ENCODE results near the gene TRIP10.
"Not testable (repeated sequence)": the region's sequence is repeated elsewhere in the genome, so short reads cannot be mapped to it uniquely, and the experiment has no call there.

Gene TRIP10

DNA sequence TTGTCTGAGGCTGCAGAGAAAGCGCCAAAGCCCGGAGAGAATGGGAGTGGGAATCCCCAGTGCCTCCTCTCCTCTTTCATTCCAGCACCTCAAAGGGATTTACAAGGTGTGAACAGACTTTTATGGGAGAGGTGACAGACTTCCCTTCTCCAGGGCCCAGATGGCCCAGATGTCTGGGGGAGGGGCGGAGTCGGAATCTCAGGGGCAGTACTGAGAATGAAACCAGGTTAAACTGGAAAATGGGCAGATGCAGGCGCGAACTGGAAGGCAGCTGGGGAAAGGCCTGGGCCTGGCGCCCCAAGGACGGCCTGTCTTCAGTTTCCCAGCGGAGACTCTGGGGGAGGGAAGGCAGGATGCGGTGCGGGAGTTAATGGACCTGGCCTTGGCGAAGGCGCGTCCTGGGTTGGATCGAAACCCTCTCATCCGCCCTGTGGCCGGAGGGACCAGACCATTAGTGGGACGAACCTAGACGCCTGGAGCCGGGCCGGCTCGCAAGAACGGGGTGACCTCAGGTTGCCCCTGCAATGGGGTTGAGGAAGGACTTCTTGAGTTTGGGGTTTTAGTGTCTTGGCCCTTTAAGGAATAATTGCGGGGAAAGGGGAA, 592 bp upstream of the TRIP10 start:
- peaks cover 32% of the 10 kb centered on the region for H3K4me1 Mint-ChIP-seq (ENCODE audit: low read depth)
- peak overlapping the region; percentile 97 for H3K27ac Mint-ChIP-seq
- no peaks in the 10 kb centered on the region for H3K9me3 Mint-ChIP-seq (ENCODE audit: low read depth)
- H3K27me3 Mint-ChIP-seq: no peaks in the 10 kb centered on the region
- H3K36me3 Mint-ChIP-seq: peaks cover 2% of the 10 kb centered on the region
- peak overlapping the region; percentile 97 for H3K4me3 Mint-ChIP-seq

DNA sequence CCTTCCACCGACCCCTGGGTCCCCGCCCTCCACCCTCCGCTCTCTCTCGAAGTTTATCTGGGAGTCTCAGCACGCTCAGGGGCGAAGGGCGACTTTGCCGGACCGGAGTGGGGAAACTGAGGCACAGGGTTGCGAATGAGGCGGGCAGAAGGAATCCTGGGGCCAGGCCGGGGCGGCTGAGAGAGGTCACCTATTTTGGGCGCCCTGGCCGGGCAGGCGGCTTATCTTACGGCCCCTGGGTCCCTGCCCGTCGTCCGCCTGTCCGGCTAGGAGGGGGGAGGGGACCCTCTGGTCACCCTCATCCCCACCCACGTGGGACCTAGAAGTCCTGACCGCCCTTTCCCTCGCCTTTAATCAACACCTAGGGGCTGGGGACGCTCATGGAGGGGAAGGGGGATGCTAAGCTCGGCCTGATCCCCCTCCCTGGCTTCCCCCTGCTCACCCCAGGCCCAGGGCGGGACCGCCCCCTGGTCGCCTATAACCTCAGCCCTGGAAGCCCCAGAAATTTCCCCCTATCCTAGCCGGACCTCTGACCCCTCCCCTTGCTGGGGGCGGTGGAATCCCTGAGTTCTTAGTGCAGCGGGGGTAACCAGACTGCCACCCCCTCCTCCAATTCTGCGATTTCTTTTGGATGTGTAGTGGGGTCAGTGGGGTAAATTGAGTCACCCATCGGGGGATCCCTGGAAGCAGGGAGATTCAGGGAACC, 556 bp downstream of the TRIP10 start:
- Mint-ChIP-seq H3K9me3 (ENCODE audit: low read depth) (no peaks in the 10 kb centered on the region), H3K4me1 (ENCODE audit: low read depth) (peaks cover 32% of the 10 kb centered on the region), H3K27ac (no peak overlapping the region), H3K36me3 (peaks cover 2% of the 10 kb centered on the region), H3K4me3 (peak overlapping the region; percentile 85), H3K27me3 (no peaks in the 10 kb centered on the region)

DNA sequence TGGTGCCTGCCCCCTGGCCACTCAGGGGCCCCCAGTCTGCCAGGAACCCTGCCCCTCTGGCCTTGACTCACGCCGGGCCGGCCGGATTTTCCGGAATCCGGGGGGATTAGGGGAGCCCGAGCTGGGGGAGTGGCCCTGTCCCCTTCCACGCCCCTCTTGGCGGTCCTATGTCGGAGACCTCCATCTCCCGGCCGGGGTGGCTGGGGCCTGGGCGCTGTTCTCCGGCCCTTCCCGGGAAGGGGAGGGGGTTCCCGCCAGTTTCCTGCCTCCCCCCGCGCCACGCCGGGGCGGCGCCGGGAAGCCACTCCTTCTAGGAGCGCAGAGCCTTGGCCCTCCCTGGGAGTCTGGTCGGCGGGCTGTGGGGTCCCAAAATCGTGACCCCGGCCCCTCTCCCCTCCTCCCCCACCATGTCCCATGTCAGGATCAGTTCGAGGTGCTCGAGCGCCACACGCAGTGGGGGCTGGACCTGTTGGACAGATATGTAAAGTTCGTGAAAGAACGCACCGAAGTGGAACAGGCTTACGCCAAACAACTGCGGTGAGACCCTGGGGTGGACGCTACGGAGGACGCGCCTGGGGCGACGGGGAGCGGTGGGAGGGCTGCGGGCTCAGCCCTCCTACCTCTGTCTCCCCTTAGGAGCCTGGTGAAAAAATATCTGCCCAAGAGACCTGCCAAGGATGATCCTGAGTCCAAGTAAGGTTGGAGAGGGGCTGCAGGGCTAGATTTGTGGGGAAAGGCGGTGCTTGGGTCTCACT, 1.3 kb downstream of the TRIP10 start:
- H3K36me3 Mint-ChIP-seq: peaks cover 2% of the 10 kb centered on the region
- no peak overlapping the region for H3K27ac Mint-ChIP-seq
- peak overlapping the region; percentile 85 for H3K4me3 Mint-ChIP-seq
- H3K9me3 Mint-ChIP-seq (ENCODE audit: low read depth): no peaks in the 10 kb centered on the region
- no peaks in the 10 kb centered on the region for H3K27me3 Mint-ChIP-seq
- H3K4me1 Mint-ChIP-seq (ENCODE audit: low read depth): peaks cover 31% of the 10 kb centered on the region

DNA sequence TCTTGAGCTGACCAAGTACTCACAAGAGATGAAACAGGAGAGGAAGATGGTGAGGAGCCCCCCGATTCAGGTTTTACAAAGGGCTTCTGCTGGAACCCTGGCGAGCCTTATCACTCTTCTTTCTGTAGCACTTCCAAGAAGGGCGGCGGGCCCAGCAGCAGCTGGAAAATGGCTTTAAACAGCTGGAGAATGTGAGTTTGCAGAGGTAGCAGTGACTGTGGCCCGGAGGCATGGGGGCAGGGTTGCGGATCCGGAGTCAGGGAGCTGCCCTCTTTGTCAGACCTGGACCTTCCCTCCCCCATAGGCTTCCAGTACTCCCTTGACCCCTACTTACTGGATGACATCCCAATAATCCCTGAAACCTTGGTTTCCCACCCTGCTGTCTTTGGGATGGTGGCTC, 3.6 kb downstream of the TRIP10 start:
- H3K9me3 Mint-ChIP-seq (ENCODE audit: low read depth): no peaks in the 10 kb centered on the region
- peaks cover 20% of the 10 kb centered on the region for H3K4me1 Mint-ChIP-seq (ENCODE audit: low read depth)
- no peaks in the 10 kb centered on the region for H3K27me3 Mint-ChIP-seq
- H3K4me3 Mint-ChIP-seq: no peak overlapping the region
- peaks cover 2% of the 10 kb centered on the region for H3K36me3 Mint-ChIP-seq
- H3K27ac Mint-ChIP-seq: no peak overlapping the region

DNA sequence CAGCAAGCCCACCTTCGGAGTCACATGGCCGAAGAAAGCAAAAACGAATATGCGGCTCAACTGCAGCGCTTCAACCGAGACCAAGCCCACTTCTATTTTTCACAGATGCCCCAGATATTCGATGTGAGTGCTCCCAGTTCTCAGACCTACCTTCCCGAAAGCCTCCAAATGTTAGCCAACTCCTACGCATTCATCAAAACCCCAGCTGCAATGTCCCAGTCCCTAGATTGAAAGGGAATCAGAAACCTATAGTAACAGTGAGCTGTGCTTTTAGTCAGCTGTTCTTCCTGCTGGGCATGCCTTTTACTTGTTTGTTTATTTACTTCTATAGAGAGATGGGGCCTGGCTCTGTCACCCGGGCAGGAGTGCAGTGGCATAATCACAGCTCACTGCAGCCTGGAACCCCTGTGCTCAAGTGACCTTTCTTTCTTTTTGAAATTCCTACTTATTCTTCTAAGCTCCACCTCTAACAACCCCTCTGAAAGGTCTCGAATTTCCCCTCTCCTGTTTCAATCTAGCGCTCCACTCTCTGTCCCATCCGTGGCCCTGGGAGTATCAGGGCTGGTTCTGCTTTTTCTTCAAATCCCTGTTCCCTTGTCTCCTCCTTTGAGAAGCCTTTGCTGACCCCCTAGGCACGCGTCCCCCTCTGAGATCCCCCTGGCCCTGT, 4.4 kb downstream of the TRIP10 start:
- H3K27ac Mint-ChIP-seq: peak overlapping the region; percentile 34
- no peaks in the 10 kb centered on the region for H3K9me3 Mint-ChIP-seq (ENCODE audit: low read depth)
- H3K27me3 Mint-ChIP-seq: no peaks in the 10 kb centered on the region
- peaks cover 12% of the 10 kb centered on the region for H3K4me1 Mint-ChIP-seq (ENCODE audit: low read depth)
- peaks cover 2% of the 10 kb centered on the region for H3K36me3 Mint-ChIP-seq
- H3K4me3 Mint-ChIP-seq: no peak overlapping the region

DNA sequence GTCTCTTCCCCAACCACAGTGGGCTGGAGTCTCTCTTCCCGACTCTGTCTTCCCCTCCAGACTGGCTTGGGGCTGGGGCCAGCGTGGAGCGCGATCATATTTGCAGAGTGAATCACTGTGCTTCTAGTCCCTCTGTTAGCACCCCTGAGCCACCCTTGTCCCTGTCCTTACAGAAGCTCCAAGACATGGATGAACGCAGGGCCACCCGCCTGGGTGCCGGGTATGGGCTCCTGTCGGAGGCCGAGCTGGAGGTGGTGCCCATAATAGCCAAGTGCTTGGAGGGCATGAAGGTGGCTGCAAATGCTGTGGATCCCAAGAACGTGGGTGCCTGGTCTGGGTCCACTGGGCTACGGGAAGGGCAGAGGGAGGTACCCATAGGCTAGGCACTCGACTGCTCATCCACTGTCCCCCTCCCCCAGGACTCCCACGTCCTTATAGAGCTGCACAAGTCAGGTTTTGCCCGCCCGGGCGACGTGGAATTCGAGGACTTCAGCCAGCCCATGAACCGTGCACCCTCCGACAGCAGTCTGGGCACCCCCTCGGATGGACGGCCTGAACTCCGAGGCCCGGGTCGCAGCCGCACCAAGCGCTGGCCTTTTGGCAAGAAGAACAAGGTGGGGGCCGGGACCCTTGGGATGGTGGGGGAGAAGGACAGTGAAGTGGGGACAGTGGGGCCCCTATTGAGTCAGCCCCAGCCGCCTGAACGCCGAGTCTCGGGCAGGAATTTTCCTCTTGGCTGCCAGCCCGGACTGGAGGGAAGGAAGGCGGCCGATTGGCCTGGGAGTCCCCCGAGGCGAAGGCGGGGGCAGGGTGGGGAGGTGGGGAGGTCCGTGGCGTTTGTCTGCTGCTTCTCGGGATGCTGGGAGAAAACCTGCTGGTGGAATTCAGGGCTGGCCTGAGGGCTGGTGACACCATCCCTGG, 5.2 kb downstream of the TRIP10 start:
- Mint-ChIP-seq H3K36me3 (peaks cover 2% of the 10 kb centered on the region), H3K27ac (peak overlapping the region; percentile 34), H3K4me3 (no peak overlapping the region), H3K9me3 (ENCODE audit: low read depth) (no peaks in the 10 kb centered on the region), H3K4me1 (ENCODE audit: low read depth) (peaks cover 7% of the 10 kb centered on the region), H3K27me3 (no peaks in the 10 kb centered on the region)

DNA sequence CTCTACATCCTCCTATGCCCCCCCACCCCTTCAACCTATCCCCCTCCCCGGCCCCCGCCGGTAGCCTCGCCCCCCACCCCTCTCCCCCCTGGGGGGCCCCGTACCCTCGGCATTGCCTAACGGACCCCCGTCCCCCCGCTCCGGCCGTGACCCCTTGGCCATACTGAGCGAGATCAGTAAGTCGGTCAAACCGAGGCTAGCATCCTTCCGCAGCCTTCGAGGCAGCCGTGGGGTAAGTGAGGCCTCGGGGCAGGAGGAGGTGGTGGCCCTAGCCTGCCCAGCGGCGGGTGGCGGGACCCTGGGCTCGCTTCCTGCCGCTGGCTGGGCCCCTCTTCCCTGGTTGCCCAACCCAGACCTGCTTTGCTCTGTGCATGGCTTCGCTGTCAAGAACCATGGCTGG, 6.5 kb downstream of the TRIP10 start:
- Mint-ChIP-seq H3K4me3 (no peak overlapping the region), H3K9me3 (ENCODE audit: low read depth) (no peaks in the 10 kb centered on the region), H3K36me3 (peaks cover 2% of the 10 kb centered on the region)

DNA sequence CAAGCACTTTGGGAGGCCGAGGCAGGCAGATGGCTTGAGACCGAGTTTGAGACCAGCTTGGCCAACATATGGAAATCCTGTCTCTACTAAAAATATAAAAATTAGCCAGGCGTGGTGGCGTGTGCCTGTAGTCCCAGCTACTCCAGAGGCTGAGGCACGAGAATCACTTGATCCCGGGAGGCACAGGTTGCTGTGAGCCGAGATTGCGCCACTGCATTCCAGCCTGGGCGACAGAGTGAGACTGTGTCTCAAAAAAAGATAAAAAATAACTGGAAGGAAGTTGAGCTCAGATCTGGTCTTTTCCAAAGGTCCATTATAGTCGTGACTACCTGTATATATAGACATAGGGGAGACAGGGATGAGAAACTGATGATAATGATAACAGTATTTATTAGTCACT, 9.1 kb downstream of the TRIP10 start:
- not testable (repeated sequence) for H3K9me3 Mint-ChIP-seq (ENCODE audit: low read depth); H3K27ac Mint-ChIP-seq; H3K4me3 Mint-ChIP-seq; H3K36me3 Mint-ChIP-seq; H3K27me3 Mint-ChIP-seq; H3K4me1 Mint-ChIP-seq (ENCODE audit: low read depth)

More for the DNA sequence above, 6.5 kb downstream of the TRIP10 start:
- H3K4me1 Mint-ChIP-seq (ENCODE audit: low read depth): peaks cover 5% of the 10 kb centered on the region
- no peak overlapping the region for H3K27ac Mint-ChIP-seq
- no peaks in the 10 kb centered on the region for H3K27me3 Mint-ChIP-seq

DNA sequence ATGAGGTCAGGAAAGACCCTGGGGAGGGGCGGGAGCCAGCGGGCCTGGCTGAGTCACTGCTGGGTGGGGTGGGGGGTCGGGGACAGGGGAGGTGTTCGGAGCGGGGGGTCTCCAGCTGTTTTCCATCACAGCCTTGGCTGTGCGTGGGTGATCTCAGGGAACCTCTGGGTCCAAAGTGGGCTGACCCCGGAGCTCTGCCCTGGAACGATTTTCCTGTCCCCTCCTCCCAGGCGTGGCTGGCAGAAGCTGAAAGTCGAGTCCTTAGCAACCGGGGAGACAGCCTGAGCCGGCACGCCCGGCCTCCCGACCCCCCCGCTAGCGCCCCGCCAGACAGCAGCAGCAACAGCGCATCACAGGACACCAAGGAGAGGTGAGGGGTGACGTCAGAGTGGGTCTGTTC, 10.6 kb downstream of the TRIP10 start:
- Mint-ChIP-seq H3K9me3 (ENCODE audit: low read depth) (no peaks in the 10 kb centered on the region), H3K27me3 (no peaks in the 10 kb centered on the region), H3K4me3 (no peak overlapping the region), H3K27ac (no peak overlapping the region), H3K4me1 (ENCODE audit: low read depth) (peaks cover 7% of the 10 kb centered on the region), H3K36me3 (no peaks in the 10 kb centered on the region)

DNA sequence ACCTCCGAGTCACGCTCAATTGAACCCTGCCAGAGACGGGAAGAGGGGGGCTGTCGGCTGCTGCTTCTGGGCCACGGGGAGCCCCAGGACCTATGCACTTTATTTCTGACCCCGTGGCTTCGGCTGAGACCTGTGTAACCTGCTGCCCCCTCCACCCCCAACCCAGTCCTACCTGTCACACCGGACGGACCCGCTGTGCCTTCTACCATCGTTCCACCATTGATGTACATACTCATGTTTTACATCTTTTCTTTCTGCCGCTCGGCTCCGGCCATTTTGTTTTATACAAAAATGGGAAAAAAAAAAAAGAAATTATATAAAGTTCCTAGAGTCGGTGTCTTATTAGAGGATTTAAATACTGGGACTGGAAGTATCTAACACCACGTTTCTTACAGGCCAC, 11.7 kb downstream of the TRIP10 start:
- Mint-ChIP-seq H3K36me3 (no peaks in the 10 kb centered on the region), H3K9me3 (ENCODE audit: low read depth) (no peaks in the 10 kb centered on the region), H3K4me3 (no peak overlapping the region), H3K27ac (peak overlapping the region; percentile 28), H3K4me1 (ENCODE audit: low read depth) (peaks cover 7% of the 10 kb centered on the region), H3K27me3 (no peaks in the 10 kb centered on the region)

DNA sequence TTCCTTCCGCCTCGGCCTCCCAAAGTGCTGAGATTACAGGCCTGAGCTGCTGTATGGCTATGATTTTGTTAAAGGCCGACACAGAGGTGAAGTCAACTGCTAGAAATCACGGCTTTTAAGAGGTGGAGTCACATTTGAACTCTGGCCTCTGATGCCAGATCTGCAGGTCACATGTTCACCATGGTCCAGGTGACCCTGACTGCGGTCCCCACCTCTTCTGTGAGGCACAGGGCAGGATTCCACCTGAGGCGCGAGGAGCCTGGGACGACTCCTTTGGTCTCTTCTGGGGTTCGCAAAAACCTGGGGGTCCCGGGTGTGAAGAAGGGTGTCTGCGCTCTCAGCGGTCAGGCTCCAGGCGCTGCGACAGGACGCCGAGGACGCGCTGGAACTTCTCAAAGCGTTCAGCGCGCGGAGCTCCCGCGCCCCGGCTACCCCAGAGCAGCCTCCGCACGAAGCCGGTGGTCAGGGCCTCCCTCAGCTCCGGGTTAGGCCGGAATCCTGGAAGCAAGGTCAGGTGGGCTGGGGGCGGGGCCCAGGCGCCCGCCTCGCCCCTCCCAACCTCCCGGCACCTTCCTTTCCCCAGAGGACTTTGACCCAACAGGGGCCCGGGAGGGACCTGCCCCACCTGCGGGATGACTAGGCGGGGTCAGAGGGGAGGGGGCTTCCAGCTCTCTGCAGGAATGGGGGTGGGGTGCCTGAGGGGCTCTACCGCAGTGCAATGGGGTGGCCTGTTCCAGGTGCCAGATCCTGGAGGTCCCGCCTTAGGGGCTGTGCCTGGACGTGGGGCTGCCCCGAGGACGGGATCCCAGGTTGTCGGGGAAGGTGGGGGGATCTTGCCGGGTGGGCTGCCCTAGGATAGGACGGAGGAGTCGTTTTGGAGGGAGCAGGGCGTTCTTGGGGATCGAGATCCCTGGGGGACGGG, 13.0 kb downstream of the TRIP10 start:
- H3K4me3 Mint-ChIP-seq: peak overlapping the region; percentile 77
- no peaks in the 10 kb centered on the region for H3K36me3 Mint-ChIP-seq
- peaks cover 7% of the 10 kb centered on the region for H3K4me1 Mint-ChIP-seq (ENCODE audit: low read depth)
- no peaks in the 10 kb centered on the region for H3K27me3 Mint-ChIP-seq
- H3K27ac Mint-ChIP-seq: no peak overlapping the region
- no peaks in the 10 kb centered on the region for H3K9me3 Mint-ChIP-seq (ENCODE audit: low read depth)

DNA sequence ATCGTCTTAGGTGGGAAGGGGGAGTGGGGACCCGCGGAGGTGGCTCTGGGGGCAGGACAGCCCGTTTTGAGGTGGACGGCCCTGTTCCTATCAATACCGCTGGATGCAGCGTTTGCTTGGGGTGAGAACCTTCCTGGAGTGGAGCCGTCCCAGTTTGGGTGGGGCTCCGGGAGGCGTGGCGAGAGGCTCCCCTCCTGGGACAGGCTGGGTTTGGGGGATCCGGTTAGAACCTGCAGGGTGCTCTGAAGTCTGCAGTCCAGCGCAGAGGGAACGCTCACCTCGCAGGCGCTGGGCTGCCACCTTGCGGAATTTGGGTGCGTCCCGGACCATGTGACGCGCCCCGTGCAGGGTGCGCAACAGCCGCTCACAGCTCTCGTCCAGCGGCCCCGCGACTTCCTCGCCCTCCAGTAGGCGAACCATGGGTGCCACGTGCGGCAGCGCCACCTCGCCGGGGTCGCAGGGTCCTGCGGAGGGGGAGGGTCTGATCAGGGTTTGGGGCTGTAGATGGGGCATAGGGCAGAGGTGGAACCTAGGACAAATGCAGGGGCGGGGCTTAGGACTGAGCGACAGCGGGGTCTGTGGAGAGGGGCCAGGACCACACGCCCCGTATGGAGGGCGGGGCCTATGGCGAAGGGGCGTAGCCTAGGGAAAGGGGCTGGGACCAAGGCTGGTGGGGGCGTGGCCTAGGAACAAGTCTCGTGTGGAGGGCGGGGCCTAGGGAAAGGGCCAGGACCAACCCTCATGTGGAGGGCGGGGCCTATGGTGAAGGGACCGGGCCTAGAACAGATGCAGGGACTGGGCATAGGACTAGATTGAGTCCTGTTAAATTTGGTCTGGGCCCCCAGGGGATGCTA, 13.9 kb downstream of the TRIP10 start:
- Mint-ChIP-seq H3K4me1 (ENCODE audit: low read depth) (peaks cover 8% of the 10 kb centered on the region), H3K27ac (peak overlapping the region; percentile 79), H3K27me3 (no peaks in the 10 kb centered on the region), H3K4me3 (peak overlapping the region; percentile 77), H3K9me3 (ENCODE audit: low read depth) (no peaks in the 10 kb centered on the region), H3K36me3 (no peaks in the 10 kb centered on the region)

DNA sequence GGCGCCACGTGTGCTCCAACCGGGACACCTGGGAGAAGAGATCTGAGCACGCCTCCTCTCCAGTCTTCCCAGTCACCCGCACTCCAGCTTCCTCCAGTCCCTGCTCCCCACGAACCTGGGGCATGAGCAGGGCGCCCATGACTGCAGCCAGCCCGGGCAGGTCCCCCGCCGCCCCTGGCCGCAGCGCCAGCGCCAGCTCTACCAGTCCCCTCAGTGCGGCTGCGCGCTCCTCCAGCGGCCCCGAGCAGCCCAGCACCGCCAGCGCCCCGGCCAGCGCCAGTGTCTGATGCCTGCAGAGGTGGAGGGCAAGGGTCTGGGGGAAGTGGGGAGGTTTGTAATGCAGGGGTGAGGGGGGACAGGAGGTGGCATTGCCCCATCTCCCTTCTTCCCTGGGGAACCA, 14.7 kb downstream of the TRIP10 start:
- H3K27ac Mint-ChIP-seq: no peak overlapping the region
- peaks cover 3% of the 10 kb centered on the region for H3K36me3 Mint-ChIP-seq
- no peak overlapping the region for H3K4me3 Mint-ChIP-seq
- peaks cover 12% of the 10 kb centered on the region for H3K4me1 Mint-ChIP-seq (ENCODE audit: low read depth)
- no peaks in the 10 kb centered on the region for H3K27me3 Mint-ChIP-seq
- H3K9me3 Mint-ChIP-seq (ENCODE audit: low read depth): no peaks in the 10 kb centered on the region

Measured in activated naive CD8-positive, alpha-beta T cell (primary cell).